Omental fat pad (tissue), 4 donors: ENCODE data around the gene TRIM8. TPM values are rescaled to one million over a fixed set of nuclear protein-coding genes. Genes with fewer than 3 reads are reported as not detected.

ENCODE experiments used
- ATAC-seq: fragments of 150-250 bp; one replicate; pipeline ENCODE4 v1.9.1; 2016; ENCODE audit warnings: mild to moderate bottlenecking, moderate library complexity; ENCODE audit not compliant: low FRiP score
- DNase-seq: peaks from one replicate; pipeline ENCODE4 v3.0.0-alpha.2; 2019; ENCODE audit warnings: low spot score
- total RNA-seq, 4 donors: library from RNA; depleted of rRNA; stranded (reverse); fragments of >200 nt; gene quantifications; one replicate each; pipeline ENCODE4 v1.1.0, GENCODE V29; 2016
- TF ChIP-seq, protein P1 (sequence below), 3 donors: fragments of 450-650 bp; IDR thresholded peaks; one replicate each; pipeline ENCODE4 v1.5.1; 2016 to 2017; ENCODE audit warnings: antibody characterized with exemption in 3 of 3, mild to moderate bottlenecking in 3 of 3, moderate library complexity in 2 of 3

Gene TRIM8
- total RNA-seq, 4 donors from 2014 or later = 58.2 to 121 (median 103) TPM

DNA sequence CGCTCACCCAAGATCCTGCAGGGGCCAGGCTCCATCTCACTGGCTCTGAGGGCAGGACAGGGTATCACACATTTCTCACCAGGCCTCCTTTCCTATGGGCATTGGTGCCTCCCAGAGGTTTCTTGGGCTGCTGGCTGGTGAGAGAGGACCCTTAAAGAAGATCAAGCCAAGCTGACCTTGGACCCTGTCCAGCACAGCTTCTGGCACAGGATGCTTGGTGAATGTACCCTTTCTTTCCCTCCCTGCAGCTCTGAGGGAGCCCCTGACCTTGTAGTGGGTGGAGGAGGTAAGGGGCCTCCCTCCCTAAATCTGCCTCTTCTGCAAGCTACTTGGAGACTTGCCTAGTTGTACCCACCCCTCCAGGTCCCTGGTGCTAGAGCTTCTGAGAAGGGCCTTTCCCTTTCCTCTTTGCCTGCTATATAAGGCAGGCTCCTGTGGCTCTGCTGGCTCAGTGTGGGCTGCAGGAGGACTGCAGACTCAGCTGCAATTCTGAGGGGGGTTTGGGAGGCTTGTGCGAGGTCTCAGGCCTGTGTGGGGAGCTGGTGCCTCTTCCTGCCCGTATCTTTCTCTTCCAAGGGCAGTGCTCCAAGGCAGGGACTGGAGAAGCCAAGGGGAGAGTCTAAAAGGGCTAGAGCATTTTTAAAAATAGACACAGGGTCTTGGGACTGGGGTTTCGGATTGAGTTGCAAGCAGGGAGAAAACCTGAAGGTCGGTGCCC lies 11.7 kb upstream of the TRIM8 start:
- TF ChIP-seq, protein P1, sequence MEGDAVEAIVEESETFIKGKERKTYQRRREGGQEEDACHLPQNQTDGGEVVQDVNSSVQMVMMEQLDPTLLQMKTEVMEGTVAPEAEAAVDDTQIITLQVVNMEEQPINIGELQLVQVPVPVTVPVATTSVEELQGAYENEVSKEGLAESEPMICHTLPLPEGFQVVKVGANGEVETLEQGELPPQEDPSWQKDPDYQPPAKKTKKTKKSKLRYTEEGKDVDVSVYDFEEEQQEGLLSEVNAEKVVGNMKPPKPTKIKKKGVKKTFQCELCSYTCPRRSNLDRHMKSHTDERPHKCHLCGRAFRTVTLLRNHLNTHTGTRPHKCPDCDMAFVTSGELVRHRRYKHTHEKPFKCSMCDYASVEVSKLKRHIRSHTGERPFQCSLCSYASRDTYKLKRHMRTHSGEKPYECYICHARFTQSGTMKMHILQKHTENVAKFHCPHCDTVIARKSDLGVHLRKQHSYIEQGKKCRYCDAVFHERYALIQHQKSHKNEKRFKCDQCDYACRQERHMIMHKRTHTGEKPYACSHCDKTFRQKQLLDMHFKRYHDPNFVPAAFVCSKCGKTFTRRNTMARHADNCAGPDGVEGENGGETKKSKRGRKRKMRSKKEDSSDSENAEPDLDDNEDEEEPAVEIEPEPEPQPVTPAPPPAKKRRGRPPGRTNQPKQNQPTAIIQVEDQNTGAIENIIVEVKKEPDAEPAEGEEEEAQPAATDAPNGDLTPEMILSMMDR (IDR thresholded peaks at IDR 0.05) = no peak
- DNase-seq = no peak
- no peak for ATAC-seq

DNA sequence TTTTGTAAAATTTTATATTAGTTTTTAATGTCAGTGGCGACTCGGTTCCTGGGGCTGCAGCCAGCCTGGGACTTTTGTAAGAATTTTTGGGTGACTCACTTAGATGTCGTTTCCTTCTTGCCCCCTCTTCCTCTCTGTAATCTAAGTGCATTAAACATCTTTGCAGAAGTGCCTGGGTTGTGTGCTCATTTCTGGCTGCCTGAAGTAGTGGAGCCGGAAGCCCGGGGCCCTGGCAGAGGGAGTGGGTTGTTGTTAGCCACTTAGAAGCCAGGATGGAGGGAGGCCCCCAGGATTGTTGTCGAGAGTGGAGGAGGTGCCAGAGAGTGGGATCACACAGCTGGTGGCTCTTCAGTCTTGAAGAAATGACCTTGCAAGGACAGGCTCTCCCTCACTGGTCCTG lies 11.0 kb upstream of the TRIM8 start:
- ATAC-seq (no peak), DNase-seq (no peak)
- TF ChIP-seq, protein P1 (IDR thresholded peaks at IDR 0.05) = no peak

DNA sequence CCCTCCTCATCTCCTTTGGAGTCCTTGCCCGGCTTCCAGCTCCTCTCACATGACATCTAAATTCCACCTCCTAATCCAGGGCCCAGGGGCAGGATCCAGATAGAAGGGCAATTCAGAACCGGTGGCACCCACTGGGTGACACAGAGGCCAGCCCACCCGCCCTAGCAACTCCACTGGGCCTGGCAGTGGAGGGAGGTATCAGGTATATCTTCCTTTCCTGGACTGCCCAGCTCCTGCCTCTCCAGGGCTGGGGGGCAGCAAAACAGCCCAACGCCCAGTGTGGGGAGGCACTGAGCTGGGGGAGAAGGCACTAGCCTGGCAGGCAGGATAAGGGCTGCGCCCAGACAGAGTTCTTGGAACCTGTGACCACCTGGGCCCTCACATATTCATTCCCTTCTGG lies 10.4 kb upstream of the TRIM8 start:
- ATAC-seq (no peak), DNase-seq (no peak)
- TF ChIP-seq, protein P1 (IDR thresholded peaks at IDR 0.05) = no peak

DNA sequence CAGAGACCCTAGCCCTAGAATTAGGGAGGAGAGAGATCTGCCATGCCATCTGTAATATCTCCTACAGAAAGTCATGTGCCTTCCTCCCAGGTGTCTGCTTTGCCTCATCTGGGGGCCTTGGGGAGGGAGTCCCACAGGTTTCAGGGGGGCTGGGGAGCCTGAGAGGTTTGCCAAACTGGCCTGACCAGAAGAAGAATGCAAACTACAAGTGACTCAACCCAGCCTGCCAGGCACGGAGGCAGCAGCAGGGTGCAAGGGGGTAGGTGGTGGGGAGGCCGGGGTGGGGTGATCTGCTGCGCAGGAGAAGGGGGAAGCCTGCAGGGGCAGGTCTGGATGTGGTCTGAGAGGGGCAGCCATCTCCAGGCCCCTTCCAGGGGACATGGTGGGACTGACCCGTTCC lies 9.6 kb upstream of the TRIM8 start:
- TF ChIP-seq, protein P1 (IDR thresholded peaks at IDR 0.05) = no peak
- no peak for ATAC-seq

DNA sequence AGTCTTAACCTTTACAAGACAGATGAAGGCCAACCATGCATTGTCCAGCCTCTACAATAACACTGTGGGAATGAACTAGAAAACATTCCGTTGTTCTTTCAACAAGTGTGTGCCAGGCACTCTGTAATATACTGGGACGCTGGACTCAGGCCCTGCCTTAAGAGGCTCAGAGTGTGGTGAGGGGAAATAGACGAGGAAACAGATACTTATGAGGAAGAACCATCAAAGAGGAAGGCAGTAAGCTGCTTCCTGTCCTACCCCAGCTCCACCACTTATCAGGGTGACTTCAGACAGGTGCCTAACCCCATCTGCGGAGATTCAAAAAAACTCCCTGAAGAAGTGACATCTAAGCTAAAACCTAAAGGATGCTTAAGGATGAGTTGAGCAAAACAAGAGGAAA lies 8.9 kb upstream of the TRIM8 start:
- DNase-seq (no peak), ATAC-seq (no peak)
- TF ChIP-seq, protein P1 (IDR thresholded peaks at IDR 0.05) = no peak

More for the DNA sequence above, 9.6 kb upstream of the TRIM8 start:
- no peak for DNase-seq

DNA sequence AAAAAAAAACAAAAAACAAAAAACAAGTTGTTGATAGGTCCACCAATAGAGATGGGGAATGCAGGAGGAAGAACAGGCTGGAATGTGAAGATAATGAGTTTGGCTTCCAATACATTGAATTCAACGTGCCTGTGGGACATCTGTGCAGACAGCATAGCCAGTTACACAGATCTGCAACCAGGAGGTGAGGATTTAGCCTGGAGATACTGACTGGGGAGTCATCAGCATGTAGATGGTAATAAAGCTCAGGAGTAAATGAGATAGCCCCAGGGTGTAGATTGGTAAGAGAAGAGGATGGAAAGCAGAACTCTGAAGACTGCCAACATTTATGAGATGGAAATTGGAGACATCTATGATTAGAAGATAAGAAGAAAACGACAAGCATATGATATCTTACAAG lies 4.7 kb upstream of the TRIM8 start:
- TF ChIP-seq, protein P1 (IDR thresholded peaks at IDR 0.05) = no peak
- DNase-seq (no peak), ATAC-seq (no peak)

DNA sequence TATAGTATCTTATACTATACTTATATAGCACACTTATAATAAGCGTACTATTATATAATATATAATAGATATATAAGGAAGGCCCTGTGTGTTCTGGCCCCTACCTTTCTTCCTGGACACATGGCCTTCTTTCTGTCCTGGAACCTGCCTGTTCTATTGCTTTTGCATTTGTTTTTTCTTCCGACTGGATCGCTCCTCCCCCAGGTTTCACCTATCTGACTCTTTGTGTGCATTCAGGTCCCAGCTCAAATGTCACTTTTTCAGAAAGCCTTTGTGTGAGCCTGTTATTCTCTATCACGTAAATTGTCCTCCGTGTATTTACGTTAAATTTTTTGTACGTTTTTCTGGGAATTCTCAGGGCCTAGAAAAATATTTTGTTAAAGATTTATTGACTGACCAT lies 2.9 kb upstream of the TRIM8 start:
- DNase-seq (no peak), ATAC-seq (no peak)
- TF ChIP-seq, protein P1 (IDR thresholded peaks at IDR 0.05) = no peak
